Renal pelvis (tissue), 12 donors: ENCODE data around the gene PMM2. TPM values are rescaled to one million over a fixed set of nuclear protein-coding genes. Genes with fewer than 3 reads are reported as not detected.
"Not testable (repeated sequence)": the region's sequence is repeated elsewhere in the genome, so short reads cannot be mapped to it uniquely, and the experiment has no call there.

Experiments
- DNase-seq: peaks from one replicate; pipeline ENCODE4 v3.0.0-alpha.2; 2013
- long read RNA-seq, 16 experiments: transcript quantifications; one replicate each; lab custom pipeline, GENCODE V29; 2026
- polyA plus RNA-seq, 3 donors: library from polyadenylated mRNA; unstranded; fragments of 120-200 nt; gene quantifications; one replicate each; pipeline ENCODE4 v1.2.1, GENCODE V29; 2013; ENCODE audit not compliant: insufficient read length in 3 of 3

The PMM2 gene
- polyA plus RNA-seq = 10 to 100 TPM; 18.9 to 22.6 (median 20.1) TPM
- long read RNA-seq, donor 1, transcript PMM2-201 (8 exons, 2,313 nt) = major isoform, 6 of 218 reads
- long read RNA-seq, donor 1, partial matches to known transcripts = 93 of 218 reads
- long read RNA-seq, donor 1, other reads (novel, unspliced or antisense) = 119 of 218 reads
- long read RNA-seq, donor 2, partial matches to known transcripts = 6 of 23 reads
- long read RNA-seq, donor 2, other reads (novel, unspliced or antisense) = 12 of 23 reads
- long read RNA-seq, donor 3, full-length matches to known transcripts = 9 of 86 reads
- long read RNA-seq, donor 3, partial matches to known transcripts = 23 of 86 reads
- long read RNA-seq, donor 3, other reads (novel, unspliced or antisense) = 54 of 86 reads
- long read RNA-seq, donor 4, full-length matches to known transcripts = 10 of 10 reads
- long read RNA-seq, donor 4, partial matches to known transcripts = 0 of 10 reads
- long read RNA-seq, donor 4, other reads (novel, unspliced or antisense) = 0 of 10 reads
- long read RNA-seq, donor 5, partial matches to known transcripts = 0 of 3 reads
- long read RNA-seq, donor 5, other reads (novel, unspliced or antisense) = 0 of 3 reads
- long read RNA-seq, donor 6, full-length matches to known transcripts = 10 of 137 reads
- long read RNA-seq, donor 6, partial matches to known transcripts = 108 of 137 reads
- long read RNA-seq, donor 6, other reads (novel, unspliced or antisense) = 19 of 137 reads
- long read RNA-seq, donor 7, partial matches to known transcripts = 118 of 185 reads
- long read RNA-seq, donor 7, other reads (novel, unspliced or antisense) = 59 of 185 reads
- long read RNA-seq, donor 8, partial matches to known transcripts = 0 of 8 reads
- long read RNA-seq, donor 8, other reads (novel, unspliced or antisense) = 0 of 8 reads
- long read RNA-seq, donor 9, transcript PMM2-201 (8 exons, 2,313 nt) = major isoform, 5 of 18 reads
- long read RNA-seq, donor 9, partial matches to known transcripts = 0 of 18 reads
- long read RNA-seq, donor 9, other reads (novel, unspliced or antisense) = 10 of 18 reads
- long read RNA-seq, donor 10, full-length matches to known transcripts = 11 of 30 reads
- long read RNA-seq, donor 10, partial matches to known transcripts = 14 of 30 reads
- long read RNA-seq, donor 10, other reads (novel, unspliced or antisense) = 5 of 30 reads
- long read RNA-seq, donor 11, partial matches to known transcripts = 0 of 2 reads
- long read RNA-seq, donor 11, other reads (novel, unspliced or antisense) = 0 of 2 reads
- long read RNA-seq, donor 12, full-length matches to known transcripts = 12 of 24 reads
- long read RNA-seq, donor 12, partial matches to known transcripts = 6 of 24 reads
- long read RNA-seq, donor 12, other reads (novel, unspliced or antisense) = 6 of 24 reads
- long read RNA-seq, donor 13, partial matches to known transcripts = 0 of 3 reads
- long read RNA-seq, donor 13, other reads (novel, unspliced or antisense) = 0 of 3 reads
- long read RNA-seq, donor 14 = 0 reads
- long read RNA-seq, donor 15 = 0 reads
- long read RNA-seq, donor 16, transcript PMM2-201 (8 exons, 2,313 nt) = major isoform, 6 of 9 reads
- long read RNA-seq, donor 16, partial matches to known transcripts = 0 of 9 reads
- long read RNA-seq, donor 16, other reads (novel, unspliced or antisense) = 0 of 9 reads

DNA sequence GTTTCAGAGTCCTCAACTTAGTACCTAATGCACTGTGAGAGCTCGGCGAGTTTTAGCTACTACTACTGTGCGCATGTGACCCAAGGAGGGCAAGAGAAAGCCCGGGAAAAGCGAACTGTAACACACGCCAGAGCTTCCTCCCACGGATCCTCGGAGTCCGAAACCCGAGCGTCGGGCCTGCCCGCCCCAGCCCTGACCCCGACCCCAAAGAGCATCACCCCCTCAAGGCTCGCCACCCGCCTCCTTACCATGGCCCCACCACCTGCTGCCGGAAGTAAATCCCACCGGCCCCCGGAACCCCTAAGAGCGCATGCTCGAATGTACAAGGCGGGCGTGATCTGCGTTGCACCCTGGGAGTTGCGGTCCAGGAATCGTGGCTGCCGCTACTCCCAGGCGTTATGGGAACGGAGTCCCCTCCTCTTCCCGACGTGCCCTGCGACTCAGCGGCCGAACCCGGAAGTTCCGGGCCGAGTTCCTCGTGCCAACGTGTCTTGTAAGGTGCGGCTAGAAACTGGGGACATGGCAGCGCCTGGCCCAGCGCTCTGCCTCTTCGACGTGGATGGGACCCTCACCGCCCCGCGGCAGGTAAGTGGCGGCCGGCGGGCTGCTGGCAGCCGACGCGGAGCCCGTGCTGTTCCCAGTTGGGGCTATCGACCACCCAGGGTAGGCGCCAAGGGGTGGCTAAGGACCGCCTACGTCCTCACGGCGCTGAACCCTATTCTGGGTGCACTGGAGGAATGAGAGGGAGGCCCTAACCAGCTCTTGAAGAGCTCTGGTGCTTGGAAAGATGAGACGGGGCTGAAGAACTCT is at the start of gene PMM2, which contains the start of gene TMEM186:
Gene PMM2 (plus strand): TSS at position 476 of the 810 bp plus-strand sequence. CDS start 44 bp downstream, at position 520.
Gene TMEM186 (minus strand): TSS at position 276 of the 810 bp plus-strand sequence. CDS start 25 bp downstream, at position 251.
- peak; percentile 96 for DNase-seq

DNA sequence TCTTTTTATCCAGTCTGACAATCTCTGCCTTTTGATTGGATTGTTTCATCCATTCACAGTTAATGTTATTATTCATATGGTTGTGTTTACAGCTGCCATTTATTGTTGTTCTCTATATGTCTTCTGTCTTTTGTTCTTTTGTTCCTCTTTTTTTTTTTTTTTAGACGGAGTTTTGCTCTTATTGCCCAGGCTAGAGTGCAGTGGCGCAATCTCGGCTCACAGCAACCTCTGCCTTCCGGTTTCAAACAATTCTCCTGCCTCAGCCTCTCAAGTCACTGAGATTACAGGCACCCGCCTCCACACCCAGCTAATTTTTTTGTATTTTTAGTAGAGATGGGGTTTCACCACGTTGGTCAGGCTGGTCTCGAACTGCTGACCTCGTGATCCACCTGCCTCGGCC is 48.7 kb upstream of the PMM2 start:
- DNase-seq = not testable (repeated sequence)

DNA sequence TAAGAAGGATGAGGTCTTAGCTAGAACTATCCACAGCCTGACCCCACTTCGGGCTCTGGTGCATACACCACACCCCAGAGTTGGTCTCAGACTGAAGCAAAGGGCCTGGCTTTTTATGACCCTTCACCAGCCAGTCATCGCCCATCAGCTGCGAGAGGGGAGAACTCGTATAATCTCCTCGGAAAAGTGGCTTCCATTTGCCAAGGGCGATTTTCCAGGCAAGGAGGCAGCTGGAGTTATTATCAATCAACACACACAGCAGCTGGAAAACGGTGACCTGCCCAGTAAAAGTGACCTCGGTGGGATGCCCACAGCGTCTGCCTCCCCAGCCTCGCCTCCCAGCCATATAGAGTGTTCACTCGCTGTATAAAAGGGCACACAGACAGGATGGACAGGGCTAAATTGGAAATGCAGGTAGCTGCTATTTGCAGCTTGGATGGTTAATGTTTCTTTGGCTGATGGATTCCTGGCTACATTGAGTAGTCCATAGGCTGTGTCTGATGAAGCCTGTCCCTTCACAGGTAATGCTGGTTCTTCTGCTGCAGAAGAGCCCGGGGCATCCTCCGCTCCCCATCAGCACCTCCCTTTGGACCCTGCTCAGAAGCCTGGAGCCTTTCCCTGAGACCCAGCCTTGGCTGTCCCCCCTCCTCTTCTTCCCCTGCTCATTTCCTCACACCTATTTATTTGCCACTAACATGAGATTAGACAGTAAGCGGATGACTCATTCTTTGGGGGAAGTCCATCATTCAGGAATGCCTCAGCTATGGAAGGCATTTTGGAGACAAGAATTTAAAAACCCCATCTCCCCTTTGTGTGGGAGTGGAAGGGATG is 45.9 kb upstream of the PMM2 start:
- DNase-seq = no peak

DNA sequence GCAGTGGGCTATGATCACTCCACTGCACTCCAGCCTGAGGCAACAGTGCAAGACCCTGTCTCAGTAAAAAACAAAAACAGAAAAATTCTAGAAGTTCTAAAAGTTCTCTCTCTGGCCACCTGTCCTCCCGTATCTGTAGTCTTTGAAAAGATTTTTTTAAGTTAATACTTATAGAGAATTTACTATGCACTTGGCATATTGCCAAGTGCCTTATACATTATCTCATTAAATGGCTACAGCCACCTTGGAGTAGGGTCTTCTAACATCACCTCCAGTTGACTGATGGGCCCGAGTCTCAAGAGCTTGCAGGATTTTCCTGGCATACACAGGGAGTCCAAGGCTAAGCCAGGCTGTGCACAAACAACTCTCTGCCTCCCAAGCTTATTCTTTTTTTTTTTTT is 44.9 kb upstream of the PMM2 start:
- no peak for DNase-seq

DNA sequence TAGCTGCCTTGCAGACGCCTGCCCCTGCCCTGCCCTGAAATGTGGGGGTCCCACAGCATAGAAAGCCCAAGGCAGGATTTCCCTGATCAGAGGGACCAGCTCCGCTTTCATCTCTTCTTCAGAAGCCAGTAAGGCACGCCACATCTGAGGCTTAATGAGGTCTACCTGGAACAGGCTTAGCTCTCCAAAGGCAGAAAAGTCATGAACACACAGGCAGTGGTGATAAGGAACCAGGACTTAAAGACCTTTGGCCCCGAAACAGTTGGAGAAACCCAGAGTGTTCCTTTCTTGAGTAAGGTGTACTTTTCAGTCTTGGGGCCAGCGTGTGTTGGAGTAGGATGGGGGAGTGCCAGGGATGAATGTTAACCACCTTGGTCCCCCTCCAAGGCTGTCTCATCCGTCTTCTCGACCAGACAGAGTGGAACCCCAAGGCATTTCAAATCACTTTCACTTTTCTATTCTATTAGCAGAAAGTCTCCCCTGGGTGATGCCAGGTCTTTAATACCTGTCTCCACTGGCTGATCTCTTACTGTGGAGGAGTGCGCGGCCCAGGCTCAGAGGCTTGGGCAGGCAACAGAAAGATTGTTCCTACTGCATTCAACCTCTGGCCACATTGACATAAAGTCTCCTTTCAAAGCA is 44.1 kb upstream of the PMM2 start:
- DNase-seq = no peak

DNA sequence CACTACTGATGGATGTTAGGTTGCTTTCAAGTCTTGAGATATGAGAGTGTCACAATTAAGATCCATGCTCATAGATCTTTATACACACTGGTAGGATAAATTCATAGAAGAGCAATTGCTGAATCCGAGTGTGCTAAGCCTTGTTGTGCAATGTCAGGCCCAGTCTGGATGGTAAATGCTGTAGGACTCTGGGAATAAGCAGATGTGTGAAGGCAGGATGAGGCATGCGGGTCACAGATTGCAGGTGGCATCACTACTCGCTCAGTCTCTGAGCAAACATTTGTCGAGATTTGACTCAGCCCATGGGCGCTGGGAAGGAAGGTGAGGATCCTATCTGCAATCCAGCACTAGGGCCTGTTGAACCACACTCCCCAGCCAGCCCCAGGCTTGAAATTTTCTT is 40.9 kb upstream of the PMM2 start:
- no peak for DNase-seq

DNA sequence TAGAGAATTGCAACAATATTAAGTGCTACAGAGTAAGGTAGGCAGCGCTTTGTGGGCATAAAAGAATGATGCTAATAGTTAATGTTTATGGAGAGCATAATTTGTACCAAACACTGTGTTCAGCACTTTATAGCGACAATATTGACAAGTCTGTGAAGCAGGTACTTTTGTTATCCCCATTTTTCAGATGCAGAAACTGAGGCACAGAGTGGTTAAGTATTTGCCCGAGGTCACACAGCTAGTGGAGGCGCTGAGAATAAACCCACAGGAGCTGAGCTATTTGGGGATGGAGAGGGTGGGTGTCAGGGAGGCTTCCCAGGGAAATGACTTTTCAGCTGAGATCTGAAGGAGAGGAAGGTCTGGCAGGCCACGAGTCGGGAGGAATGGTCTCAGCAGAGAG is 39.6 kb upstream of the PMM2 start:
- DNase-seq = no peak

DNA sequence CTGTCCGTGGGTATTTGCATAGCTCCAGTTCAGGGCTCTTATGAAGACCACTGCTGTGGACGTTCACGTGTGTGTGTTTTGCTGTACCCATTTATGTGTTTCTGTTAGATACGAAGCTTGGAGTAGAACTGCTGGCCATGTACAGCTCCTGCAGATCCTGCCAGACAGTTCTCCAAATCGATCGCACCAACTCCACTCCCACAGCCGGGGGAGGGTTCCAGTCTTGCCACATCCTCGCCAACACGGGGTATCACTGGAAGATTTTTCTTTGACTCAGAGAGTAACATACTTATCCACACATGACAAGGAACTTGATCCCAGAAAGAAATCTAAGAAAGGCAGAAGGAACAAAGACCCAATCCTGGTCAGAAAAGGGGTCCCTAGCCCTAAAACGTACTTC is 37.6 kb upstream of the PMM2 start:
- no peak for DNase-seq

DNA sequence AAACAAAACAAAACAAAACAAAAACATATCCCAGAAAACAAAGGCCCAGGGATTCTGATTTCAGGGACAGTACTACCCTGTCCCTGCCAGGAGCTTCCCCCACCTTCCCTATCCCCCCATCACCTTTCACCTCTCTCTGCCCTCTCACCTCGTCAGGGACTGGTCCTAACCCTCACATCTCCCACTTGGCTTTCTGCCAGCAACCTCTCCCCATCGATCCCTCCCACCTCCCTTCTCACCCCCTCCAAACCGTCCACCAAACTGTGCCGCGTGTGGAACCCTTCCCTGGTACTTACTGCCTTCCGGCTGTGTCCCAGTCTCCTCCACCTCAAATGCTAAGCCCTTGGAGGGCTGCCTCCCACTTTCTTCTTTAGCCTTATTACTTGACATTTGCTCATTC is 36.6 kb upstream of the PMM2 start:
- no peak for DNase-seq

DNA sequence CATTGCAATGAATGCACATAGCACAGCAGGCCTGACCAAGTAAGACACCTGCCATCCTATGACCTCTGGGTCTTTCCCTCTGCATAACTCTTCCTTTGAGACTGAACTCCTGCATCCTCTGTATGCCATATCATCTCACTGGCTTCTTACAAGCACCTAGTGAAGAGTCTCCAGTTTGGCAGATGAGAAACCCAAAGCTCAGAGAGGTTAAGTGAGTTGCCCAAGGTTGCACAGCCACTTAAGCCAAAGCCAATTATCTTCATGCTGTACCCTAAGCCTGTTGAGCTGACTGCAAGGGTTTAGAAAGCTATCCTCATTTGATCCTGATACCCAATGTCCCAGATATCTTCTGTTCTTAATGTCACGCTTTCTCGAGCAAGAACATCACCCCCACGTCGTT is 35.4 kb upstream of the PMM2 start:
- no peak for DNase-seq

DNA sequence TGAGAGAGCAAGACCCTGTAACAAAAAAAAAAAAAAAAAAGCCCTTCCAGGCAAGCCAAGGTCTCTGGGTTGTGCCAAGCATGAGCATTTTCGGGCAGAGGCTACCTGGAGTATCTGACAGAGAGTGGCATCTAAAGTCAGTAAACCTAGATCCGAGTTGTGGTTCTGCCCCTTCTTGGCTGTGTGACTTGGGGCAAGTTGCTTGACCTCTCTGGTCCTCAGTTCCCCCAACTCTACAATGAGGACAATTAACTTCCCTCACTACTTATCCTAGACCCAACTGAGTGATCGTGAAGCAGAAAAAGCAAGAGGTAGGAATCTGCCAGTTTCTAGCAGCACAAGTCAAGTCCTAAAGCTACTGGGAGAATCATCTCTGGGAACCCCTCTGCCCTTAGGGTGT is 34.6 kb upstream of the PMM2 start:
- no peak for DNase-seq

DNA sequence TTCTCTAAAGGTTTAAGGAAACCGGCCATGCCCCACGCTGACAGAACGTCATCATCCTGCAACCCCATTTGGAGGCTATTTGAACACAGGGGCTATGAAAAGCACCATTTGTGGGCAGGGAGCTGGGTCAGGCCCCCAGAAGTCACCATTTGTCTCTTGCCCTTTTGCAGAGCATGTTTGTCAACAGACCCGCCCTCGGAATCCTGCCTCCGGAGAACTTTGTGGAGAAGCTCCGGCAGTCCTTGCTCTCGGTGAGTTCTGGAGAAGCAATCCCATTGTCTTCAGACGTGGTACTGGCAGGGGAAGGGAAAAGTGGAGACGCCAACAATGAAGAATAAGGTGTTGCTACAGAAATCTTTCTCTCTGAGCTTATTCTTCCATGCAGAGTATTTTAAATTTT is 33.7 kb upstream of the PMM2 start:
- no peak for DNase-seq

DNA sequence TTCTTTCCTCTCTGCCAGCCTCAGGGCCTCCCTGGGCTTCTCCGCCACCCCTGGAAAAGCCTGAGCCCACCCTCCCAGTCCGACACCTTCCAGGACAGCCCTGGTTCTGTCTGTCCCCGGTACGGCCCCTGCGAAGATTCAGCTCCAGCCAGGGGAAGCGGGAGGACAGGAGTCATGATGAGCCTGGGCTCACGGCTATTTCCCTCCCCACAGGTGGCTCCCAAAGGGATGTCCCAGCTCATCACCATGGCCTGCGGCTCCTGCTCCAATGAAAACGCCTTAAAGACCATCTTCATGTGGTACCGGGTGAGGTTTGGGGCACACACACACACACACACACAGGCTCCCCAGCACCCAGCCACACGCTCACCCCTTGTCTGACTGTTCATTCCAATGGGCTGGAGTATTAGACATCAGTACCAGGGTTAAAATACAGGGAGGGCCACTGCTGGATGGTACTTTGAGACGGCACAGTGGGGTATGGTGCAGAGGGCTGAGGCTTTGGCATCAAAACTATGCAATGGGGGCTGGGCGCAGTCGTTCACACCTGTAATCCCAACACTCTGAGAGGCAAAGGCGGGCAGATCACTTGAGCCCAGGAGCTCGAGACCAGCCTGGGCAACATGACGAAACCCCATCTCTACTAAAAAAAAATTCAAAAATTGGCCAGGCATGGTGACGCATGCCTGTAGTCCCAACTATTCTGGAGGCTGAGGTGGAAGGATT is 33.0 kb upstream of the PMM2 start:
- no peak for DNase-seq

DNA sequence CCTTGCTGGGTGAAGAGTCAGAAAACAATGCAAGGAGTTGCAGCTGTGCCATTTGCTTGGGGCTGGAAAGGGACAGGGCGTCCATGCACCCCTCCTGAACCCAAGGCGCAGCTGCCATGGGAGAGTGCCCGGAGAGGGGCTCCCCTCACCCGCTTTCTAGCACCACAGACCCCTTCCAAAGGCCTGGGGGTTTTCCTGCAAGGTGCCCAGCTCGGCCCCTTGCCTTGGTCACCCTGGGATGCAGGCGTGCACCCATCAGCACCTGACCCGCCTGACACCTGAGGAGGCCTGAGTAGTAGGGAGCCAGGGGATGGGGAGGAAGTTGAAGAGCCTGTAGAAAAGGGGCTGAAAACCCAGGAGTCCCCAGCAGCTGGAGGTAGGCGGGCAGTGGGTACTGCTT is 30.5 kb upstream of the PMM2 start:
- DNase-seq = no peak

DNA sequence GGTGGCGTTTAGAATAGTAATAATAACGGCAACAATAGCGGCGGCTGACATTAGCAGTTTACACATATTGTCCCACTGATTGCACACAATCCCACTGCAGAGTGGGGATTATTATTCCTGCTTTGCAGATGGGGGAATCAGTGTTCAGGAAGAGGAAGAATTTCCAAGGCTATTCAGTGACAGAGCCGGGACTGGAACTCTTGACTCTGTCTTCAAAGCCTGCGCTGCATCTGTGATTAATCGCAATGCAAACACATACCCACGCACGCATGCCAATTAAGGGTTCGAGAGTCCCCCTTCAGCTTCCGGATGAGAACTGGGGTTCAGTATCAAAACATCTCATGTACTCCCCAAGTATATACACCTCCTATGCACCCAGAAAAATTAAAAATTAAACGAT is 29.4 kb upstream of the PMM2 start:
- no peak for DNase-seq

DNA sequence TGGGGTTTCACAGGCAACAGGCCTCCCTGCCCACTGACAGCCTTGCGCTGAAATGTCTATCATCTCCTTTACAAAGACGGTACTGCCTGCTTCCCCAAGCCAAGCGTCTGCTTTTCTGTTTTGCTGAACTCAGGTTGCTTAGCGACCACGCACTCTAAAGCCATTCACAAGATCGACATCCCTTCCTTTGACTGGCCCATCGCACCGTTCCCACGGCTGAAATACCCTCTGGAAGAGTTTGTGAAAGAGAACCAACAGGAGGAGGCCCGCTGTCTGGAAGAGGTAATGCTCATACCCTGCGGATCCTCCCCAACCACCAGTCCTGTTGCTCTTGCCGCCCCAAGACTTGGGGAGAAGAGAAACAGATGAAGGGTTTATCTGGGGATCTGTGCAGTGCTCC is 28.9 kb upstream of the PMM2 start:
- DNase-seq = no peak

DNA sequence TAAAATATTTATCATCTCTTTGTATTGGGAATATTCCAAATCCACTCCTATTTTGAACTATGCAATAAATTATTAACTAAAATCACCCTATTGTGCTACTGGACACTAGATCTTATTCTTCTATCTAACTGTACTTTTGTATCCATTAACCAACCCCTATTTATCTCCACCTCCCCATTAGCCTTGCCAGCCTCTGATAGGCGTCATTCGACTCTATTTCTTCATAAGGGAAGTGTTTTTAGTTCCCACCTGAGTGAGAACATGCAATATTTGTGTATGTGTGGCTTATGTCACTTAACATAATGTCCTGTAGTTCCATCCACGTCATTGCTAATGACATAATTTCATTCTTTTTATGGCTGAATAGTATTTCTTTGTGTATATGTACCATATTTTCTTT is 24.1 kb upstream of the PMM2 start:
- DNase-seq = no peak

DNA sequence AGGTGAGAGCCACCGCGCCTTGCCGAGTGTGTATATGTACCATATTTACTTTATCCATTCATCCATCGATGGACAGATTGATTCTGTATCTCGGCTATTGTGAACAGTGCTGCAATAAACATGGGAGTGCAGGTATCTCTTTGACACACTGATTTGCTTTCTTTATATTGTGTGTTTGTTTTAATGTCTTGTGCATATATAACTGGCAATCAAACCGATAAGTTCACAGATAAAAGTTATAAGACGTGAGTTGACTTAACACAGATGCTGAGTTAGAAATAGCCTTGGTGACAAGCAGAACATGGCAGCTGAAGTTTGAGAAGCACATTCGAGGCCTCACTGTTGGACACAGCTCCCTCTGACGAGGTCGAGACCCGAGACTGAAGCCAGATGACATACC is 23.4 kb upstream of the PMM2 start:
- no peak for DNase-seq
